H1 (cell line): ENCODE measurements around the gene S100A12. TPM values are rescaled to one million over a fixed set of nuclear protein-coding genes. Genes with fewer than 3 reads are reported as not detected.

ENCODE experiments used
- CTCF ChIA-PET: fragments of 300-600 bp; sonication (Branson Sonifier 250); formaldehyde crosslinking; loops from one replicate; lab custom pipeline; 2021; ENCODE audit not compliant: partially characterized antibody; lab: Charles Lee
- POLR2A ChIA-PET: fragments of 300-600 bp; sonication (Branson Sonifier 250); formaldehyde crosslinking; loops from one replicate; lab custom pipeline; 2021; ENCODE audit warnings: inconsistent platforms; ENCODE audit not compliant: partially characterized antibody; lab: Charles Lee
- DNase-seq, 2 experiments: peaks; one replicate each; pipeline versions ENCODE4 v3.0.0 to v3.0.0-alpha.2; 2010 to 2022; ENCODE audit warnings: low spot score in 2 of 2, low read depth in 1 of 2, mixed read lengths in 1 of 2
- FAIRE-seq: peaks from 2 replicates; lab custom pipeline; 2011; peaks lifted over from hg19 to GRCh38; lab: Jason Lieb, UNC
- H2AFZ ChIP-seq: 2 replicates; pipeline ENCODE4 v1.8.1; 2012; ENCODE audit warnings: low read length, inconsistent platforms
- H2AK5ac ChIP-seq: 2 replicates; pipeline ENCODE4 v1.6.1; 2013; ENCODE audit warnings: low read depth, low read length
- H2BK120ac ChIP-seq: replicated peaks from 2 replicates; pipeline ENCODE3; 2013; ENCODE audit warnings: low read depth, low read length, inconsistent platforms
- H2BK12ac ChIP-seq: 2 replicates; pipeline ENCODE4 v1.6.1; 2013; ENCODE audit warnings: low read depth, low read length
- H2BK15ac ChIP-seq: 2 replicates; pipeline ENCODE4 v1.6.1; 2013; ENCODE audit warnings: low read length
- H2BK20ac ChIP-seq: 2 replicates; pipeline ENCODE4 v1.6.1; 2013; ENCODE audit warnings: low read length
- H2BK5ac ChIP-seq: 2 replicates; pipeline ENCODE4 v1.6.1; 2013; ENCODE audit warnings: low read depth, low read length
- H3K14ac ChIP-seq: 2 replicates; pipeline ENCODE4 v1.6.1; 2013; ENCODE audit warnings: inconsistent platforms; ENCODE audit not compliant: insufficient read length
- H3K18ac ChIP-seq: 2 replicates; pipeline ENCODE4 v1.6.1; 2013; ENCODE audit warnings: low read length; ENCODE audit errors: extremely low read depth
- H3K23ac ChIP-seq: 2 replicates; pipeline ENCODE4 v1.6.1; 2013; ENCODE audit warnings: inconsistent platforms; ENCODE audit not compliant: insufficient read length
- H3K23me2 ChIP-seq: 2 replicates; pipeline ENCODE4 v1.6.1; 2013; ENCODE audit warnings: low read depth, low read length
- H3K27ac ChIP-seq: 2 replicates; pipeline ENCODE4 v1.6.1; 2011; ENCODE audit warnings: low read depth, low read length, inconsistent platforms
- H3K27me3 ChIP-seq, 4 experiments: replicated peaks in 1 of 4; 1 replicate in 1 of 4; 2 replicates in 3 of 4; pipeline versions ENCODE4 v1.6.1 to v1.8.1; 2011 to 2013; ENCODE audit warnings: low read length in 3 of 4, mild to moderate bottlenecking in 3 of 4, inconsistent platforms in 2 of 4, mixed read lengths in 2 of 4, moderate library complexity in 1 of 4; ENCODE audit not compliant: control insufficient read depth in 3 of 4, insufficient read depth in 3 of 4; ENCODE audit errors: extremely low read depth in 1 of 4
- H3K36me3 ChIP-seq, 4 experiments: 2 replicates each; pipeline versions ENCODE4 v1.6.1 to v1.8.1; 2011 to 2013; ENCODE audit warnings: mild to moderate bottlenecking in 4 of 4, low read length in 3 of 4, moderate library complexity in 2 of 4, control low read depth in 1 of 4, inconsistent platforms in 1 of 4; ENCODE audit not compliant: insufficient read depth in 4 of 4, control insufficient read depth in 2 of 4
- H3K4ac ChIP-seq: replicated peaks from 2 replicates; pipeline ENCODE3; 2013; ENCODE audit warnings: low read length, low read depth, mixed read lengths, inconsistent platforms; ENCODE audit not compliant: insufficient read length
- H3K4me1 ChIP-seq, 4 experiments: replicated peaks in 1 of 4; 1 replicate in 1 of 4; 2 replicates in 3 of 4; pipeline versions ENCODE4 v1.6.1 to v1.8.1; 2011 to 2013; ENCODE audit warnings: low read length in 3 of 4, inconsistent platforms in 2 of 4, mixed read lengths in 1 of 4; ENCODE audit not compliant: insufficient read depth in 4 of 4, control insufficient read depth in 3 of 4
- H3K4me2 ChIP-seq, 2 experiments: 2 replicates each; pipeline versions ENCODE4 v1.6.1 to v1.8.1; 2011 to 2013; ENCODE audit warnings: low read depth in 2 of 2, low read length in 2 of 2, control low read depth in 1 of 2, inconsistent platforms in 1 of 2, mild to moderate bottlenecking in 1 of 2; ENCODE audit not compliant: insufficient read depth in 1 of 2
- H3K4me3 ChIP-seq, 4 experiments: fragments of 200-600, 300-600 bp in 1 of 4; sonication (generic), shearing (Covaris generic), sonication (Bioruptor Twin) in 1 of 4; 2 replicates each; pipeline versions ENCODE4 v1.5.1 to v1.8.1; 2011 to 2016; ENCODE audit warnings: low read length in 4 of 4, low read depth in 3 of 4, control low read depth in 2 of 4, inconsistent platforms in 2 of 4, mild to moderate bottlenecking in 2 of 4, mixed read lengths in 1 of 4, moderate library complexity in 1 of 4; ENCODE audit not compliant: insufficient read depth in 2 of 4; ENCODE audit errors: extremely low read depth in 1 of 4
- H3K56ac ChIP-seq: replicated peaks from 2 replicates; pipeline ENCODE3; 2013; ENCODE audit warnings: low read depth, mild to moderate bottlenecking, mixed read lengths, low read length, inconsistent platforms; ENCODE audit not compliant: insufficient read length
- H3K79me1 ChIP-seq: 2 replicates; pipeline ENCODE4 v1.6.1; 2013; ENCODE audit warnings: low read depth, low read length, control low read depth
- H3K79me2 ChIP-seq, 2 experiments: 2 replicates each; pipeline versions ENCODE4 v1.6.1 to v1.8.1; 2012 to 2013; ENCODE audit warnings: low read length in 2 of 2, mild to moderate bottlenecking in 2 of 2, inconsistent platforms in 1 of 2; ENCODE audit not compliant: insufficient read depth in 2 of 2, control insufficient read depth in 1 of 2
- H3K9ac ChIP-seq, 4 experiments: replicated peaks in 1 of 4; 1 replicate in 1 of 4; 2 replicates in 3 of 4; pipeline versions ENCODE4 v1.6.1 to v1.8.1; 2011 to 2013; ENCODE audit warnings: low read depth in 3 of 4, low read length in 3 of 4, control low read depth in 2 of 4, mild to moderate bottlenecking in 2 of 4, moderate library complexity in 2 of 4, inconsistent platforms in 1 of 4; ENCODE audit errors: extremely low read depth in 1 of 4
- H3K9me3 ChIP-seq, 2 experiments: 2 replicates each; pipeline versions ENCODE4 v1.6.1 to v1.8.1; 2012 to 2013; ENCODE audit warnings: mild to moderate bottlenecking in 2 of 2, moderate library complexity in 2 of 2, control low read depth in 1 of 2, inconsistent platforms in 1 of 2, low read depth in 1 of 2, low read length in 1 of 2, mixed read lengths in 1 of 2; ENCODE audit not compliant: insufficient read depth in 2 of 2
- H4K20me1 ChIP-seq, 2 experiments: replicated peaks in 1 of 2; 2 replicates each; pipeline versions ENCODE3 to v1.8.1; 2011 to 2013; ENCODE audit warnings: inconsistent platforms in 2 of 2, low read length in 2 of 2, mild to moderate bottlenecking in 1 of 2; ENCODE audit not compliant: insufficient read depth in 2 of 2, control insufficient read depth in 1 of 2
- H4K5ac ChIP-seq: 2 replicates; pipeline ENCODE4 v1.6.1; 2013; ENCODE audit warnings: low read length, low read depth, mixed read lengths, inconsistent platforms; ENCODE audit not compliant: insufficient read length
- H4K8ac ChIP-seq: 2 replicates; pipeline ENCODE4 v1.8.0; 2013; ENCODE audit warnings: mild to moderate bottlenecking, moderate library complexity, low read length, inconsistent platforms; ENCODE audit not compliant: insufficient read depth; ENCODE audit errors: extremely low read depth
- H4K91ac ChIP-seq: replicated peaks from 2 replicates; pipeline ENCODE3; 2013; ENCODE audit warnings: low read length, mixed read lengths, inconsistent platforms; ENCODE audit not compliant: insufficient read length
- BRCA1 ChIP-seq: IDR thresholded peaks from 2 replicates; pipeline ENCODE4 v1.6.1; 2012; ENCODE audit warnings: low read depth, low read length, improper control_type of control experiment
- EGR1 ChIP-seq: IDR thresholded peaks from 2 replicates; pipeline ENCODE4 v1.6.1; 2011; ENCODE audit warnings: low read depth, low read length, borderline replicate concordance
- GABPA ChIP-seq: IDR thresholded peaks from 2 replicates; pipeline ENCODE4 v1.6.1; 2011; ENCODE audit warnings: mild to moderate bottlenecking, low read length, moderate library complexity, borderline replicate concordance; ENCODE audit not compliant: insufficient read depth
- HDAC2 ChIP-seq, 2 experiments: fragments of 300-600 bp in 1 of 2; sonication (generic) in 1 of 2; IDR thresholded peaks; 2 replicates each; pipeline ENCODE4 v1.6.1; 2011 to 2012; ENCODE audit warnings: low read depth in 2 of 2, low read length in 2 of 2, mild to moderate bottlenecking in 2 of 2, moderate library complexity in 2 of 2, borderline replicate concordance in 1 of 2, inconsistent platforms in 1 of 2
- NRF1 ChIP-seq: IDR thresholded peaks from 2 replicates; pipeline ENCODE4 v1.6.1; 2011; ENCODE audit warnings: mild to moderate bottlenecking, low read depth, low read length, improper control_type of control experiment
- RFX5 ChIP-seq: IDR thresholded peaks from 2 replicates; pipeline ENCODE4 v1.6.1; 2011; ENCODE audit warnings: low read depth, low read length, improper control_type of control experiment, borderline replicate concordance
- RXRA ChIP-seq: IDR thresholded peaks from 2 replicates; pipeline ENCODE4 v1.6.1; 2011; ENCODE audit warnings: low read depth, mild to moderate bottlenecking, low read length, moderate library complexity; ENCODE audit not compliant: insufficient read depth
- SP1 ChIP-seq: IDR thresholded peaks from 2 replicates; pipeline ENCODE4 v1.6.1; 2011; ENCODE audit warnings: low read depth, low read length
- SP2 ChIP-seq: IDR thresholded peaks from 2 replicates; pipeline ENCODE4 v1.6.1; 2012; ENCODE audit warnings: mild to moderate bottlenecking, low read length, inconsistent platforms
- SRF ChIP-seq: IDR thresholded peaks from 2 replicates; pipeline ENCODE4 v1.6.1; 2011; ENCODE audit warnings: mild to moderate bottlenecking, low read depth, low read length, moderate library complexity
- TEAD4 ChIP-seq: IDR thresholded peaks from 2 replicates; pipeline ENCODE4 v1.6.1; 2012; ENCODE audit warnings: low read depth, low read length, inconsistent platforms, mixed read lengths
- WGBS, 2 experiments: shearing (Covaris generic) in 1 of 2; methylation state at CpG; one replicate each; pipeline versions ENCODE4 v1.1.6 to v1.1.7; 2013 to 2015; ENCODE audit warnings: low lambda C conversion rate in 2 of 2, mixed read lengths in 2 of 2, inconsistent platforms in 1 of 2, low coverage in 1 of 2, missing lambda C conversion rate in 1 of 2; ENCODE audit not compliant: insufficient replicate concordance in 2 of 2, insufficient coverage in 1 of 2, insufficient read length in 1 of 2; ENCODE audit errors: extremely low coverage in 1 of 2, missing lambda C conversion rate in 1 of 2; 5-methylcytosine and 5-hydroxymethylcytosine counted together
- polyA plus RNA-seq, 7 experiments: library from polyadenylated mRNA; depleted of rRNA in 3 of 7; stranded (reverse) in 5 of 7; unstranded in 2 of 7; fragments of >200 nt in 5 of 7; fragments of 200-250 nt in 2 of 7; gene quantifications; 1 replicate in 5 of 7; 2 replicates in 1 of 7; 4 replicates in 1 of 7; pipeline versions ENCODE4 v1.2.1 to v1.2.3, GENCODE V29; 2011 to 2013; ENCODE audit warnings: missing spikeins in 2 of 7, mixed read lengths in 2 of 7
- total RNA-seq: library from RNA; stranded (reverse); fragmentation: NEBNext Ultra II Directional; extraction: Animal tissue kit (Norgen Biotek cat#: 25700); gene quantifications from 2 replicates; pipeline ENCODE4 v1.2.1, GENCODE V29; 2021
- TF ChIP-seq, protein P1 (sequence below): IDR thresholded peaks from 2 replicates; pipeline ENCODE4 v1.6.1; 2011; ENCODE audit warnings: low read depth, mild to moderate bottlenecking, low read length; ENCODE audit not compliant: insufficient read depth

The S100A12 gene
- total and polyA plus RNA-seq, 2 of the 8 experiments (the other 6 are each of a cell fraction or from before 2014, with no cell fraction given): not detected

DNA sequence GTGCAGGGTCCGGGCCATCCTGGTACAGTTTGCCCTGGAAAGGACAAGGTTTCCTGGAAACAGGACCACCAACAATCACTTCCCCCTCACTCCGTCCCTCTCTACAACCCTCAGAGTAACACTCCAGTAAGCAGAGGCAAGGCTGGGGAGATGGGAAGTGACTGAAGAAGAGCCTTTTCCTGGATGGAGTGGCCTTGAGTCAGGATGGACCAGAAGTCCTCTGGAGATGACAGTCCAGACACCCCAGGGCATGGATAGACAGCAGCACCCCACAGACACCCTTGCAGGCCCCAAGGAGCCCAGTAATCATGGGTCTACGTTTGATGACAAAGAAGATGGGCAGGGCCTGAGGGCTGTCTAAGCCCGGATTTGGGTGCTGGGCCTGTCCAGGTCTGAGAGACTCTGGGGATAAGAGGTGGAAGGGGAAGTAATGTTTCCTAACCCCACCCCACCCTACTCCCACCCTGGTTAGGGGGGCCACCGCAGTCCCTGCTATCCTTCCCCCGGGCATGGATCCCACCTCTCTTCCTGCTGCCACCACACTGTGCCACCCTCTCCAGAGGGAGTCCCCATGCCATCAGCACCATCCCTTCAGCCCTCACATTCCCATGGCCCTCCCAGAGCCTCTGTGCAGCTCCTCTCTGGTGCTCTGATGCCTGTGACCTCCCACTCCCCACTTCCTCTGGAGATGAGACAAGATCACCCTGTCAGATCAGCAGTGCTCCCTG lies 22.7 kb upstream of the S100A12 start:
- Histone ChIP-seq H4K8ac (no peak overlapping the region), H4K20me1 (no peaks in the 10 kb centered on the region), H2BK12ac (no peak overlapping the region; the same call in 1 of the 2 replicates), H3K9me3 (no peaks in the 10 kb centered on the region), H3K14ac (no peak overlapping the region), H3K79me2 (no peaks in the 10 kb centered on the region), H2BK5ac (no peak overlapping the region), H3K79me1 (no peaks in the 10 kb centered on the region), H2AFZ (no peak overlapping the region), H4K91ac (no peak overlapping the region), H2BK15ac (no peak overlapping the region), H3K36me3 (no peaks in the 10 kb centered on the region), H3K4me1 (no peaks in the 10 kb centered on the region), H2BK120ac (no peak overlapping the region), H2AK5ac (no peak overlapping the region), H3K4ac (no peak overlapping the region), H3K18ac (no peak overlapping the region), H3K9ac (no peak overlapping the region), H3K23me2 (no peaks in the 10 kb centered on the region), H3K23ac (no peak overlapping the region), H3K27ac (no peak overlapping the region), H3K27me3 (no peaks in the 10 kb centered on the region), H4K5ac (no peak overlapping the region), H3K56ac (no peak overlapping the region), H3K4me3 (no peak overlapping the region), H3K4me2 (no peak overlapping the region), H2BK20ac (no peak overlapping the region)
- CTCF ChIA-PET: interaction anchor here (1.1 to 6.4 kb wide), 4 partner anchors 44 to 95 kb away, joined by 3 to 63 read pairs (median 6); partner anchors contain the start of gene PGLYRP4
- WGBS, 2 experiments: 76% methylated on average over 4 of the region's 6 CpGs; no CpG with 5 or more reads in 1 of the 2 experiments
- FAIRE-seq (no peak), DNase-seq (peak in 1 of 2 experiments; percentile 32)
- POLR2A ChIA-PET: no interaction called here
- TF ChIP-seq, protein P1, sequence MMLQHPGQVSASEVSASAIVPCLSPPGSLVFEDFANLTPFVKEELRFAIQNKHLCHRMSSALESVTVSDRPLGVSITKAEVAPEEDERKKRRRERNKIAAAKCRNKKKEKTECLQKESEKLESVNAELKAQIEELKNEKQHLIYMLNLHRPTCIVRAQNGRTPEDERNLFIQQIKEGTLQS: no peak
- TF ChIP-seq SP2 (no peak), SRF (no peak), BRCA1 (no peak), SP1 (no peak), NRF1 (no peak), RFX5 (no peak), EGR1 (no peak), HDAC2 (IDR thresholded peaks at IDR 0.05; ENCODE audit: borderline replicate concordance in 1 of 2, low read depth in 2 of 2, low read length in 2 of 2) (no peak), GABPA (no peak), TEAD4 (no peak), RXRA (no peak)
